Measurements from ENCODE around the gene WWOX. TPM values are rescaled to one million over a fixed set of nuclear protein-coding genes. Genes with fewer than 3 reads are reported as not detected.

WWOX gene
- total and polyA plus RNA-seq, 2 donors (not counting 3 experiments of a cell fraction or from before 2014, with no cell fraction given) = 6.2 to 12.5 TPM

- H3K9me1 ChIP-seq (replicated peaks; ENCODE audit: control insufficient read depth, extremely low read depth, insufficient read depth, low read length) = no peaks in the 10 kb centered on the region
- H2AFZ ChIP-seq (ENCODE audit: low read depth, low read length) = no peak overlapping the region
- ChIA-PET POLR2A (no interaction called here), CTCF (no interaction called here)
- no peaks in the 10 kb centered on the region for H3K79me2 ChIP-seq (ENCODE audit: control insufficient read depth, insufficient read depth, low read length)
- no peaks in the 10 kb centered on the region for H3K27me3 ChIP-seq (ENCODE audit: control insufficient read depth in 2 of 2, insufficient read depth in 2 of 2, low read length in 2 of 2)
- no peak for TF ChIP-seq MYC (IDR thresholded peaks at IDR 0.05; ENCODE audit: low read depth, low read length)
- TF ChIP-seq, protein P1, sequence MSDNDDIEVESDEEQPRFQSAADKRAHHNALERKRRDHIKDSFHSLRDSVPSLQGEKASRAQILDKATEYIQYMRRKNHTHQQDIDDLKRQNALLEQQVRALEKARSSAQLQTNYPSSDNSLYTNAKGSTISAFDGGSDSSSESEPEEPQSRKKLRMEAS (IDR thresholded peaks at IDR 0.05; ENCODE audit: insufficient read depth, insufficient read length) = no peak
- TF ChIP-seq JUN (IDR thresholded peaks at IDR 0.05; ENCODE audit: borderline replicate concordance, insufficient read depth, insufficient read length, low read depth) = no peak
- no peak for TF ChIP-seq CTCF (IDR thresholded peaks at IDR 0.05; ENCODE audit: extremely low read depth in 1 of 2, insufficient read depth in 1 of 2, low read depth in 1 of 2, low read length in 2 of 2)
- no peak for TF ChIP-seq FOS (IDR thresholded peaks at IDR 0.05; ENCODE audit: borderline replicate concordance, insufficient read depth, low read length)
- TF ChIP-seq POLR2AphosphoS5 (IDR thresholded peaks at IDR 0.05; ENCODE audit: insufficient read depth, low read depth, low read length) = no peak
- no peak for TF ChIP-seq GATA2 (IDR thresholded peaks at IDR 0.05; ENCODE audit: insufficient read depth, insufficient read length, low read depth, low read length)
- no peak for TF ChIP-seq POLR2A (IDR thresholded peaks at IDR 0.05; ENCODE audit: low read depth, low read length)
- no peak for TF ChIP-seq EZH2 (IDR thresholded peaks at IDR 0.05; ENCODE audit: borderline replicate concordance, low read depth, low read length, severe bottlenecking)
- H3K4me2 ChIP-seq (ENCODE audit: insufficient read depth, low read length) = no peak overlapping the region
- DNase-seq (ENCODE audit: low read depth, low spot score) (no peak), FAIRE-seq (no peak)
- dilution Hi-C loops (cut with MboI; ENCODE audit: extremely low pct_ligation_motif_present, low sequenced_read_pairs) = no loop called here
- H3K4me1 ChIP-seq (ENCODE audit: control insufficient read depth, extremely low read depth, insufficient read depth, low read length) = no peaks in the 10 kb centered on the region
- H3K9me3 ChIP-seq (replicated peaks; ENCODE audit: control insufficient read depth, insufficient read depth, low read length) = peaks cover 12% of the 10 kb centered on the region
- no TSS peak for BruUV-seq (replicated peaks)
- no peaks in the 10 kb centered on the region for H3K36me3 ChIP-seq (ENCODE audit: control insufficient read depth in 2 of 2, extremely low read depth in 1 of 2, insufficient read depth in 2 of 2, low read length in 2 of 2)
- H3K9ac ChIP-seq (replicated peaks; ENCODE audit: extremely low read depth, insufficient read depth, low read length) = no peak overlapping the region
- no peak overlapping the region for H3K4me3 ChIP-seq (replicated peaks in 1 of 3; ENCODE audit: insufficient read depth in 1 of 3, low read depth in 1 of 3, low read length in 3 of 3)
- H4K20me1 ChIP-seq (replicated peaks; ENCODE audit: control insufficient read depth, extremely low read depth, insufficient read depth, low read length) = no peaks in the 10 kb centered on the region
- intact Hi-C loops (cut with micrococcal nuclease) = no loop called here
- H3K27ac ChIP-seq (ENCODE audit: insufficient read depth, low read depth, low read length) = no peak overlapping the region
Observed at GRCh38 chr16:78415669-78416068, 316.2 kb downstream of the WWOX start.
